ENCODE data around the gene SCYL1.

DNA sequence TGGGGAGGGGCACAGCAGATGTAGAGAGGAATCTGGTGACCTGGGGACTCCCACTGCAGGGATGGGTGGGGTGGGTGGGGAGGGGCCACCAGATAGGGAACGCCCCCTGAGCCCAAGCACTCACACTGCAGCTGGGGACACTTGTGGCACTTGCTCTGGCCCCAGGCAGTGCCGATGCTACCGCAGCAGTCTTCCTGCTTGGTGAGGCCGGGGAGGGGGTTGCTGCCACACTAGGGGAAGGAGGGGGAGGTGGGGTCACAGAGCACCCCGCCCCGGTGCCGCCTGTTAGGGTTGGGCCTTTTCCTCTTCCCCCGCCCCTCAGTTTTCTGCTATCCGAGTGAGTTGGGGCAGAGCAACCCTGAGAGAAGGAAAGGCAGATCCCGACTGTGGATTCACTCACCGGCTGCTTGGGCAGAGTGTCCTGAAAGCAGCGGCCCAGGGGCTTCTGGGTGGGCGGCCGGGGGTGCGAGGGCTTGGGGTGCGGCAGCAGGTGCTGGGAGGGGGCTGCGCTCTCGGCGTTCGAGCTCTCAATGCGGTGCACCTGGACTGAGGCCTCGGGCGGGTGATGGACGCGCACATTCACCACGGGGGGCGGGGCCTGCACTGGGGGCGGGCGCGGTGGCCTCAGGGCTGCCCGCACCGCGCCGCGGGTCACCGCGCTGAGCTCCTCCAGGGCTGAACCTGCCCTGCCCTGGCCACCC lies 28.6 kb downstream of the SCYL1 start:
- TF ChIP-seq, protein P1, sequence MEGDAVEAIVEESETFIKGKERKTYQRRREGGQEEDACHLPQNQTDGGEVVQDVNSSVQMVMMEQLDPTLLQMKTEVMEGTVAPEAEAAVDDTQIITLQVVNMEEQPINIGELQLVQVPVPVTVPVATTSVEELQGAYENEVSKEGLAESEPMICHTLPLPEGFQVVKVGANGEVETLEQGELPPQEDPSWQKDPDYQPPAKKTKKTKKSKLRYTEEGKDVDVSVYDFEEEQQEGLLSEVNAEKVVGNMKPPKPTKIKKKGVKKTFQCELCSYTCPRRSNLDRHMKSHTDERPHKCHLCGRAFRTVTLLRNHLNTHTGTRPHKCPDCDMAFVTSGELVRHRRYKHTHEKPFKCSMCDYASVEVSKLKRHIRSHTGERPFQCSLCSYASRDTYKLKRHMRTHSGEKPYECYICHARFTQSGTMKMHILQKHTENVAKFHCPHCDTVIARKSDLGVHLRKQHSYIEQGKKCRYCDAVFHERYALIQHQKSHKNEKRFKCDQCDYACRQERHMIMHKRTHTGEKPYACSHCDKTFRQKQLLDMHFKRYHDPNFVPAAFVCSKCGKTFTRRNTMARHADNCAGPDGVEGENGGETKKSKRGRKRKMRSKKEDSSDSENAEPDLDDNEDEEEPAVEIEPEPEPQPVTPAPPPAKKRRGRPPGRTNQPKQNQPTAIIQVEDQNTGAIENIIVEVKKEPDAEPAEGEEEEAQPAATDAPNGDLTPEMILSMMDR (conservative IDR thresholded peaks at IDR 0.05), result no peak
- TF ChIP-seq EZH2 (IDR thresholded peaks at IDR 0.05; ENCODE audit: low read depth), result no peak
